ENCODE data around the gene RAP1B. TPM values are rescaled to one million over a fixed set of nuclear protein-coding genes. Genes with fewer than 3 reads are reported as not detected.
"Not testable (repeated sequence)": the region's sequence is repeated elsewhere in the genome, so short reads cannot be mapped to it uniquely, and the experiment has no call there.

RAP1B gene
- total RNA-seq, 2 donors from 2014 or later: 82.2 to 91.3 TPM

GRCh38 chr12:68674376-68674775 lies 63.7 kb downstream of the RAP1B start:
- ATAC-seq (no peak), DNase-seq (no peak)
- intact Hi-C loops (cut with DNase I): no loop called here

GRCh38 chr12:68675101-68675842 lies 64.6 kb downstream of the RAP1B start:
- ATAC-seq: peak in 1 of 2 donors; percentile 55
- intact Hi-C loops (cut with DNase I): no loop called here
- peak; percentile 53 for DNase-seq

DNA sequence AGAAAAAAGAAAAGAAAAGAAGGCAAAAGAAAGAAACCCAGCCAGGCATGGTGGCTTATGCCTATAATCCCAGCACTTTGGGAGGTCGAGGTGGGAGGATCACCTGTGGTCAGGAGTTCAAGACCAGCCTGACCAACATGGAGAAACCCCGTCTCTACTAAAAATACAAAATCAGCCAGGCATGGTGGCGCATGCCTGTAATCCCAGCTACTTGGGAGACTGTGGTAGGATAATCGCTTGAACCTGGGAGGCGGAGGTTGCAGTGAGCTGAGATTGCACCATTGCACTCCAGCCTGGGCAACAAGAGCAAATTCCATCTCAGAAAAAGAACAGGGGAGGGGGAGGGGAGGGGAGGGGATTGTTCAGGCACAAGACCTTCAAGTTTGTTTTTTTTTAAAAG lies 66.2 kb downstream of the RAP1B start:
- intact Hi-C loops (cut with DNase I); DNase-seq; ATAC-seq: not testable (repeated sequence)

DNA sequence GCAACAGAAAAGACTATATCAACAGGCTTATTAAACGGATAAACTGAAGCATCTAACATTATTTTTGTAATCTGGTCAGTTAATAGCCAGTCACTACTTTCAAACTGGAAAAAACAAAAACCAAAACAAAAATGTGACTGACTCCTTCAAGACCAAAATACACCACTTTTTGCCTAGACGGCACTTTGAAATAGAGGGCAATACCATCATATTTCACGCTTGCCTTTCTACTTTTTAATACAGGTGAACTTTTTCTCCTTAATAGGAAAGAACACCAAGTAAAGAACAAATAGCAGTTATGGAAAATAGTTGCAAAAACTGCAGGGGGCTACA lies 75.5 kb downstream of the RAP1B start:
- no peak for ATAC-seq
- intact Hi-C loops (cut with DNase I): loop anchor here (5.0 to 10.0 kb wide), 2 partner anchors 319 to 331 kb away; no protein-coding TSS in a partner anchor

GRCh38 chr12:68686595-68687521 lies 76.2 kb downstream of the RAP1B start, which contains the start of gene NUP107:
Gene NUP107, plus strand, starts transcription at chr12:68686978. Its CDS starts 88 bp downstream, at chr12:68687066.
- peak; percentile 100 for DNase-seq
- intact Hi-C loops (cut with DNase I): loop anchor here (5.0 to 10.0 kb wide), 2 partner anchors 320 to 332 kb away; no protein-coding TSS in a partner anchor
- peak; percentile 98 to 99 for ATAC-seq

More for the DNA sequence above, 75.5 kb downstream of the RAP1B start:
- DNase-seq: no peak

GRCh38 chr12:68695454-68695853 lies 84.8 kb downstream of the RAP1B start:
- intact Hi-C loops (cut with DNase I): no loop called here
- no peak for ATAC-seq
- no peak for DNase-seq

DNA sequence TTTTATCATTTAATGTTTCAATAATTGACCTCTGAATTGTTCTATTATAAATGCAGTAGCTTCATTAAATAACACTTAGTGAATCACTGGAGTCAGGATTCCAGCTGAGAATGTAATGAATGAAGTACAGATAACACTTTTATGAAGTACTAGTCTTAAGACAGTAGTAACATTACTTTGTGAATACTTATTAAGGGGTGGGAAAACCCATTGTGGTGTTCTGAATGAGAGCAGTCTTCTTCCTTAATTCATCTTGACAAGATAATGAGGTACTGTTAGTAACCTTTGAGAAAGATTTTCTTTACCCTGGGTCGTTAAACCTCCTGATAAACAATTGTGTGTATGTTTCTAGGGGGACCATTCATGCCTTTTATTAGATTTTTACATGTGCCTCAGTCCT lies 88.8 kb downstream of the RAP1B start:
- intact Hi-C loops (cut with DNase I): no loop called here
- DNase-seq (no peak), ATAC-seq (no peak)

Other genes starting within 250 kb of the RAP1B start
- gene NUP107, start 76.1 kb downstream of the RAP1B start, total RNA-seq: 10 to 100 TPM; 23.5 to 31.6 TPM
- 1 to 10 TPM; 5.2 to 7.1 TPM for gene SLC35E3, start 135.3 kb downstream of the RAP1B start, total RNA-seq
- gene MDM2, start 197.3 kb downstream of the RAP1B start, total RNA-seq: 10 to 100 TPM; 42.4 to 59.8 TPM

All from left cardiac atrium (tissue), 4 donors.